Measurements from ENCODE around the gene KLC1.

Gene KLC1

DNA sequence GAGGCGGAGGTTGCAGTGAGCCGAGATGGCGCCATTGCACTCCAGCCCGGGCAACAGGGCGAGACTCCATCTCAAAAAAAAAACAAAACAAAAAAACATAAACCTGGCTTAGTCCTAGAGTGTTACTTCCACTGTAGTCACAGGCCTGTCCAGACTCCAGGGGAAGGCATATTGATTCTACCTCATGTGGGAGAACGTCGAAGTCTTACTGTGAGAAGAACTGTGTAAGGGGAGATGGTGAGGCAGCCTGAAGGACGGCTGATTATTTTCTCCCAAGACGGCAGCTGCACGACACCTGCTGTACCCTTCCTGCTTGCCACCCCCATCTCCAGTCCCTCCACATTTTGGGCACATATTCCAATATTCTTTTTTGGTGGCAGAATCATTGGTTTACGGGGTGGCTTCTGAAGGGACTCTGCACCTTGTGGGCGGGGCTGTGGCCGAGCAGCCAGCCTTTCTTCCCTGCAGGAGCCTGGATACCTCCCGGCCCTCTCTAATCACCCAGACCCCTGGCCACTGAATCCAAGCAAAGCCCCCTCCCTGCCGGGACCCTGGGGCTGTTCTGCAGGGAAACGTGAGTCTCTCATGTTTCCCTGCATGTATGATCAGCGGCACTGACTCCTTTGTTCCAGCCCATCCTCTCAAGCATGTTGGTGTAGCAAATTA lies 12.2 kb upstream of the KLC1 start:
- Mint-ChIP-seq H3K4me3 (no peak overlapping the region), H3K27ac (no peak overlapping the region), H3K36me3 (no peaks in the 10 kb centered on the region), H3K9me3 (ENCODE audit: low read depth) (no peaks in the 10 kb centered on the region), H3K4me1 (ENCODE audit: low read depth) (no peaks in the 10 kb centered on the region), H3K27me3 (peaks cover 3% of the 10 kb centered on the region)

DNA sequence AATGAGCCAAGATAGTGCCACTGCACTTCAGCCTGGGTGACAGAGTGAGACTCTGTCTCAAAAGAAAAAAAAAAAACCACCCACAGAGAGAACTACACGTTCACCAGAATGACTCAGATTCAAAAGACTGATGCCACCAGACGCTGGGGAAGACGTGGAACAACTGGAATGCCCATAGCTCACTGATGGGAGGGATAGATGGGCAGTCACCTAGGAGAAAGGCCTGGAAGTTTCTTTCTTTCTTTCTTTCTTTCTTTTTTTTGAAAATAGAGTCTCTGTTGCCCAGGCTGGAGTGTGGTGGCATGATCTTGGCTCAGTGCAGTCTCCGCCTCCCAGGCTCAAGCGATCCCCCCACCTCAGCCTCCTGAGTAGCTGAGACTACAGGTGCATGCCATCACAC lies 10.0 kb upstream of the KLC1 start:
- peaks cover 5% of the 10 kb centered on the region for H3K27me3 Mint-ChIP-seq
- H3K4me3 Mint-ChIP-seq, result no peak overlapping the region
- no peak overlapping the region for H3K27ac Mint-ChIP-seq
- H3K9me3 Mint-ChIP-seq (ENCODE audit: low read depth), result no peaks in the 10 kb centered on the region
- no peaks in the 10 kb centered on the region for H3K36me3 Mint-ChIP-seq
- H3K4me1 Mint-ChIP-seq (ENCODE audit: low read depth), result peaks cover 2% of the 10 kb centered on the region

DNA sequence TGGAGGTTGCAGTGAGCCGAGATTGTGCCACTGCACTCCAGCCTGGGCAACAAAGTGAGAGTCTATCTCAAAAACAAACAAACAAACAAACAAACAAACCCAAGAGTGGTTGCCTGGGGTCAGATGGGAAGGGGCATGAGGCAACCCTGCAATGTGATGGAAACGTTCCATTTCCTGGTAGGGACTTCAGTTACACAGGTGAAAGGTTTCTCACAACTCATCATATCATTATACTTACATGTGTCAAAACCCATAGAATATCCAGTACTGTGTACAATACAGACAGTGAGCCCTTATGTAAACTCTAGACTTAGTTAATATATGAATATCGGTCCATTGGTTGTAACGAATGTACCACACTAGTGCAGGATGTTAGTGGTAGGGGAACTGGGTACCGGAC lies 7.2 kb upstream of the KLC1 start:
- Mint-ChIP-seq H3K36me3 (no peaks in the 10 kb centered on the region), H3K4me1 (ENCODE audit: low read depth) (peaks cover 20% of the 10 kb centered on the region), H3K4me3 (no peak overlapping the region), H3K27me3 (peaks cover 5% of the 10 kb centered on the region), H3K9me3 (ENCODE audit: low read depth) (no peaks in the 10 kb centered on the region), H3K27ac (no peak overlapping the region)

- no peaks in the 10 kb centered on the region for H3K36me3 Mint-ChIP-seq
- H3K27me3 Mint-ChIP-seq, result peaks cover 5% of the 10 kb centered on the region
- H3K4me3 Mint-ChIP-seq, result no peak overlapping the region
- H3K9me3 Mint-ChIP-seq (ENCODE audit: low read depth), result no peaks in the 10 kb centered on the region
- no peak overlapping the region for H3K27ac Mint-ChIP-seq
- peaks cover 20% of the 10 kb centered on the region for H3K4me1 Mint-ChIP-seq (ENCODE audit: low read depth)
Observed at GRCh38 chr14:103623308-103623707, 5.7 kb upstream of the KLC1 start.

DNA sequence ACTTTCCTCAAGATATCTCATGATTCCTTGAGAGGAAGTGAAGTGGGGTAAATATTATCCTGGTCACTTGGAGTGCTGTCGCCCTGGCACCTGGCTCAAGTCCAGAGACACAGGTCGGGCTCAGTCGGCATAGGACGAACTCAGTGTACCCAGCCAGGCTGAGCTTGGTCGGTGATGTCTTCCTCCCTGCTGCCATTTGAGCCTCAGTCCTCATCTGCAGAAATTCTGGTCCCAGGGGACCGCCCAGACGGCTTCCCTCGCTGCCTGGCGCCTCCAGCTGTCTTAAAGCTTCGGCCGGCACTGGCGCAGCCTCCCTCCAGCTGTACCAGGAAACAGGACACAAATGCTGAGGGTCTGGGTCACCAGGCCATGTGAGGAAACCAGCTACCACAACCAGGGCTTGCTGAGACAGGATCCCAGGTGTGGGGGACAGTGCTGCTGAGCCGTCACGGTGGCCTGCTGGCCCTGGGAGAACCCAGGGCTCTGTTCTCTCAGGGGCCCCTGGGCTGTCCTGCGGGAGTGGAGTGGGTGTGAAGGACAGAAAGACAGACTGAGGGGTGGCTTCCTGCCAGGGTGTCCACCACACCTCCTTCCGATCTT lies 5.0 kb upstream of the KLC1 start:
- Mint-ChIP-seq H3K4me1 (ENCODE audit: low read depth) (peaks cover 20% of the 10 kb centered on the region), H3K9me3 (ENCODE audit: low read depth) (no peaks in the 10 kb centered on the region), H3K36me3 (no peaks in the 10 kb centered on the region), H3K27ac (no peak overlapping the region), H3K4me3 (no peak overlapping the region), H3K27me3 (peaks cover 5% of the 10 kb centered on the region)

DNA sequence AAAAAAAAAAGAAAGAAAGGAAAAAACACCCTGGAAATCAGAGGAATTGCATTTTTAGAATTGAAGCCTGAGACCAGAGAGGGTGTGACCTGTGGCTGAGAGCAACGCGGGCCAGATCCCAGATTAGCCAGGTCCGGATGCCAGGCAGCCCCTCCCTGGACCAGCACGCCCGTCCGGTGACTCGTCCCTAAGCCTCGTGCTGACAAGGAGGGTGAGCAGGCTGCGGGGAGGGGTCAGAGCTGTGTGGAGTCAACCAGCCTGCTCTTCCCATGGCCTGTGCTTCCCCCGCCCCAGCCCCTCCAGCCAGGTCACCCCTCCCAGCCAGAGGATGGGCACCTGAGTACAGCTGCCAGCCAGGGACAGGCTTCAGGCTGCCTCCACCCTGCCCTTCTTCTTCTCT lies 4.2 kb upstream of the KLC1 start:
- peaks cover 5% of the 10 kb centered on the region for H3K27me3 Mint-ChIP-seq

DNA sequence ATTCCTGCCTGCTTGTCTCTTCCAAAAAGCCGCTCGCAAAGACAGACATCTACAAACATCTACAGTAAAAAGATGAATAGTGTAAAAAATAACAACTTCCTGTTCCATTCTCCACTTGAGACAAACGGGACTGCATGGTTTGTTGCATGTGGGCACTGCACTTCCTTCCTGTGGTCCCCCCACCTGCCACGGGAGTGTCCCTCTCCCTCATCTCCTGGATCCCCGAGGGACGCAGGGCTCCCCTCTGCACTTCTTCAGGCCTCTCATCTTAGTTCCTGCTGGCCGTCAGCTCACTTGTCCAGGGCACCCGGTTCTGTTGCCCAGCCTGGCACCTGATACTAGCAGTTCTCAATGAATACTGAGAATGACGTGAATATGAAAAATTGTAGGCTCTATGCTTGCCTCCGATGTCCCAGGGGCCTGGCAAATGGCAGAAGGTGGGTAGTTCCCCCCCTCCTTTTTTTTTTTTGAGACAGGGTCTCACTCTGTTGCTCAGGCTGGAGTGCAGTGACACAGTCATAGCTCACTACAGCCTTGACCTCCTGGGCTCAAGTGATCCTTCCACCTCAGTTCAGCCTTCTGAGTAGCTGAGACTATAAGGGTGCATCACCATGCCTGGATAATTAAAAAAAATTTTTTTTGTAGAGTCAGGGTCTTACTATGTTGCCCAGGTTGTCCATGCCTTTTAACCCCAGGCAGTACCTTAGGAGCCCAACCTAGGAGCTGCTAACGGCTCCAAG lies 3.5 kb upstream of the KLC1 start:
- Mint-ChIP-seq H3K36me3 (no peaks in the 10 kb centered on the region), H3K4me3 (peak overlapping the region; percentile 84), H3K9me3 (ENCODE audit: low read depth) (no peaks in the 10 kb centered on the region), H3K4me1 (ENCODE audit: low read depth) (peaks cover 25% of the 10 kb centered on the region), H3K27ac (peak overlapping the region; percentile 56), H3K27me3 (peaks cover 5% of the 10 kb centered on the region)

More for the DNA sequence above, 4.2 kb upstream of the KLC1 start:
- Mint-ChIP-seq H3K4me3 (peak overlapping the region; percentile 84), H3K36me3 (no peaks in the 10 kb centered on the region), H3K4me1 (ENCODE audit: low read depth) (peaks cover 20% of the 10 kb centered on the region), H3K9me3 (ENCODE audit: low read depth) (no peaks in the 10 kb centered on the region), H3K27ac (peak overlapping the region; percentile 56)

DNA sequence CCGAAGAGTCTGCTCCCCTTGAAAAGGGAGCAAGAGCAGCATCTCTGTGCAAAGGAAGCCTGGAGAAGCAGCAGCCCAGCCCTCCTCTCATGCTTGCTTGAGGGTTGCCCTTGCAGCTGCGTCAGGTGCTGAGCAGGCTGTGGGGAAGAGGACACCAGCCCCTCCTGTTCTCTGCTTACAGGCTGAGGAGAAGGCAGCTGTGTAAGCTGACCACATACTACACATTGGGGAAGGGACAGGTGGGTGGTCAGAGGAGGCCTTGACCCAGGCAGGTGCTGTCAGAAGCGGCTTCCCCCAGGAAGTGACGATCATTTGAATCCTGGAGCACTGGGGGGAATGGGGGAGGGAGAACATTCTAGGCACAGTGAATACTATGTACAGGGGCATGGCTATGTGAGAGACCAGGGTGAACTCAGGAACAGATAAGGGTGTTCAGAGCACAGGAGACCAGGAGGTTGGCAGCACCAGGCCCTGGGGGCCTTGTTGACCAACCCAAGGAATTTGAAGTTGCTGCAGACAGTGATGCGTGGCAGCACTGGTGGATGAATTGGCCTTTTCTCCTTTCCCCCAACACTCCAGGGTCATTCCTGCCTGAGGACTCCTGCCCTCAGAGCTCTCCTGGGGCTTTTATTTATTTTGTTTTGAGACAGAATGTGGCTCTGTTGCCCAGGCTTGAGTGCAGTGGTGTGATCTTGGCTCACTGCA lies 2.7 kb upstream of the KLC1 start:
- Mint-ChIP-seq H3K9me3 (ENCODE audit: low read depth) (no peaks in the 10 kb centered on the region), H3K27me3 (peaks cover 2% of the 10 kb centered on the region), H3K27ac (no peak overlapping the region), H3K4me1 (ENCODE audit: low read depth) (peaks cover 28% of the 10 kb centered on the region), H3K4me3 (peak overlapping the region; percentile 47), H3K36me3 (no peaks in the 10 kb centered on the region)

DNA sequence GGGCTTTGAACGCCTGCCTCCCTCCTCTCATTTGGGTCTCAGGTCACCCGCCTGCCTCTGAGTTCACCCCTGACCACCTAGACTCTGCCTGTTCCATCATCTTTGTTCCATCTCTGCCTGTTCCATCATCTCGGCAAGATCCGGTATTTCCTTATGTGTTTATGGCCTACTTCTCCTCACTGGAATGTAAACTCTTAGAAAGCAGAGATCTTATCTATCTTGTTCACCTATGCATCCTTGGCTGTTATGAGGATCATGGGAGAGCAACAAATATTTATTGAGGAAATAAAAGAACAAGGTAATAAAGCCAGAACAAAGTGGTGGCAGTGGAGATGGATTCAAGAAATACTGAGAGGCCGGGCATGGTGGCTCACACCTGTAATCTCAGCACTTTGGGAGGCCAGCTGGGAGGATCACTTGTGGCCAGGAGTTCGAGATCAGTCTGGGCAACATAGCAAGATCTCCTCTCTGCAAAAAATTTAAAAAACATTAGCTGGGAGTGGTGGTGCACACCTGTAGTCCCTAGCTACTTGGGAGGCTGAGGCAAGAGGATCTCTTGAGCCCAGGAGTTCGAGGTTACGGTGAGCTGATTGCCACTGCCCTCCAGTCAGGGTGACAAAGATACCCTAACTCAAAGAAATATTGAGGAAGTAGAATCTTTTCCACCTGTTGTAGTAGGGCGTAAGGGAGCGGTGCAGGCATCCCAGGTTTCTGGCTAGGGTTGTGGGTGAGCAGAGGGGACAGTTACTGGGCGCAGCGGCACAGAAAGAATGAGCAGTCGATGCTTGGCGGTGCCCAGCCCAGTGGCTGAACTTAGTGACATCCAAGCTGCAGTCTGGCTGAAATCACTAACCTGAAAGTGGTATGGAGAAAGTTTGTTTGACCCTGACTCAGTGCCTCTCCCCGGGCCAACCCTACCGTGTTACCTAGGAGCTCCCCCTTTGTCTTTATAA lies 1.7 kb upstream of the KLC1 start:
- Mint-ChIP-seq H3K9me3 (ENCODE audit: low read depth) (no peaks in the 10 kb centered on the region), H3K4me1 (ENCODE audit: low read depth) (peaks cover 28% of the 10 kb centered on the region), H3K36me3 (no peaks in the 10 kb centered on the region), H3K27ac (peak overlapping the region; percentile 28), H3K27me3 (peaks cover 2% of the 10 kb centered on the region), H3K4me3 (peak overlapping the region; percentile 82)

- H3K27me3 Mint-ChIP-seq, result no peaks in the 10 kb centered on the region
- peak overlapping the region; percentile 76 for H3K27ac Mint-ChIP-seq
- peak overlapping the region; percentile 82 for H3K4me3 Mint-ChIP-seq
- H3K4me1 Mint-ChIP-seq (ENCODE audit: low read depth), result peaks cover 35% of the 10 kb centered on the region
- no peaks in the 10 kb centered on the region for H3K36me3 Mint-ChIP-seq
- no peaks in the 10 kb centered on the region for H3K9me3 Mint-ChIP-seq (ENCODE audit: low read depth)
Observed at GRCh38 chr14:103628221-103628683, 759 bp upstream of the KLC1 start.

GRCh38 chr14:103629503-103630121 lies 601 bp downstream of the KLC1 start:
- Mint-ChIP-seq H3K36me3 (no peaks in the 10 kb centered on the region), H3K27me3 (no peaks in the 10 kb centered on the region), H3K27ac (peak overlapping the region; percentile 87), H3K4me3 (peak overlapping the region; percentile 90), H3K9me3 (ENCODE audit: low read depth) (no peaks in the 10 kb centered on the region), H3K4me1 (ENCODE audit: low read depth) (peaks cover 39% of the 10 kb centered on the region)

GRCh38 chr14:103630364-103631108 lies 1.5 kb downstream of the KLC1 start:
- no peaks in the 10 kb centered on the region for H3K36me3 Mint-ChIP-seq
- peak overlapping the region; percentile 87 for H3K27ac Mint-ChIP-seq
- H3K9me3 Mint-ChIP-seq (ENCODE audit: low read depth), result no peaks in the 10 kb centered on the region
- H3K27me3 Mint-ChIP-seq, result no peaks in the 10 kb centered on the region
- peak overlapping the region; percentile 90 for H3K4me3 Mint-ChIP-seq
- H3K4me1 Mint-ChIP-seq (ENCODE audit: low read depth), result peaks cover 39% of the 10 kb centered on the region

DNA sequence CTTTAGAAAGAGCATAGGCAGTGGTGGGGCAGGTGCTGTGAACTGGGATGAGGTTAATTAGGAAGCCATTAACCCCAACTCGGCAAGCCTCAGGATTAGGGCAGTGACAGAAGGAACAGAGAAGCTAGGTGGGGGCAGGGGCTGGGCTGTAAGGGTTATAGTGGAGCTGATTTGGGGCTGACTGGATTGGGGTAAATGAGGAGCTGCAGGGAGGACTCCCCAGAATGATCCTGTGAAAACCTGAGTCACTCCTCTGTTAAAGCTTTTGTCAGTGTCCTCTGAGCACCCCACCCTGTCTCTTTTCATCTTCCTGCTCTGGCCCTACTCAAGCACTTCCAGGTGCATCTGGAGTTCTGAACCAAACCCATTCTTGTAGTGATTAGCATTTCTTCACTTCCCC lies 4.4 kb downstream of the KLC1 start:
- no peak overlapping the region for H3K4me3 Mint-ChIP-seq
- no peaks in the 10 kb centered on the region for H3K36me3 Mint-ChIP-seq
- no peaks in the 10 kb centered on the region for H3K27me3 Mint-ChIP-seq
- H3K9me3 Mint-ChIP-seq (ENCODE audit: low read depth), result no peaks in the 10 kb centered on the region
- peak overlapping the region; percentile 66 for H3K27ac Mint-ChIP-seq
- peaks cover 53% of the 10 kb centered on the region for H3K4me1 Mint-ChIP-seq (ENCODE audit: low read depth)

Measured in activated naive CD8-positive, alpha-beta T cell (primary cell).